ENCODE data around the gene NRIP1. TPM values are rescaled to one million over a fixed set of nuclear protein-coding genes. Genes with fewer than 3 reads are reported as not detected.

Gene NRIP1
- total and polyA plus RNA-seq, 2 donors = 22.5 to 46.7 TPM

DNA sequence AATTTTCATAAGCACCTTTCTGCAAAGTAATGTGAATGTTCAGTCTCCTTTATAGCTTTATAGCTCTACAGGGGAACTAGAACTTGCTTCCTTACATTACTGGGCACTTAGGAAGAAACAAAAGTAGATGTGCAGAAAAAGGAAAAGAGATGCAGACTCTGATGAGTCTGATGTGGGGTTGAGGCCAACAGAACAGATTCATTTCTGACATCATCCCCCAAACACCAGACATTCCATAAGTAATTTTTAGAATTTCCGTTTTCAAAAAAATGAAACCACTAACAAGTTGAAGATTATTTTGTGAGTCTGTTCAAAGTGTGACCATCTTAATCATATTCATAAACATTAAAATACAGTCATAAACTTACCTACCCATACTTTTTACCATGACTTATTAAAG is 96.0 kb downstream of the NRIP1 start:
- Histone ChIP-seq H3K4me1 (ENCODE audit: control insufficient read depth in 2 of 2, insufficient read depth in 2 of 2, low read length in 2 of 2) (no peaks in the 10 kb centered on the region), H3K4me3 (ENCODE audit: low read length in 2 of 2) (no peak overlapping the region), H3K27ac (ENCODE audit: low read depth in 1 of 2, low read length in 1 of 2) (no peak overlapping the region), H3K27me3 (ENCODE audit: control insufficient read depth in 2 of 2, insufficient read depth in 1 of 2, low read length in 1 of 2) (no peaks in the 10 kb centered on the region), H3K36me3 (ENCODE audit: control insufficient read depth in 2 of 2, insufficient read depth in 2 of 2, low read length in 1 of 2) (peaks cover 18 to 34% of the 10 kb centered on the region in 2 donors), H3K9me3 (ENCODE audit: control insufficient read depth in 2 of 2, insufficient read depth in 1 of 2, low read length in 1 of 2) (no peaks in the 10 kb centered on the region)
- DNase-seq (ENCODE audit: low read depth in 6 of 9, low spot score in 9 of 9) = no peak
- 89% methylated on average over 1 of the region's 1 CpG for WGBS

DNA sequence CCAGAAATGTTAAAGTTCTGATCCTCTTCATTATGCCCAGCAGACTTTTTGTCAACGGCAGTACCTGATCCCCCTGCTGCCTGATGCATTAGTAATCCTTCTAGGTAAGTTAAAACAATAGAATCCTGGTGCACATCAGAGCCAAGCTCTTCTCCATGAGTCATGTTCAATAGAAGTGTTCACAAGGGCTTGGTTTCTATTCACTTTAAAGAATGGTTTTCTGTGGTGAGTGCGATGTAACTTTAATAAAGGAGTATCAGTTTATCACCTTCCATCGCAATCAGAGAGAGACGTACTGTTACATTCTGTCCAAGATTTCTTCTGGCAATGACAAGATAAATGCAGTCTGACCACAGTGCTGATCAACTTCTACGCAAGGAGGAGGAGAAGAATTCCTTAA is 96.8 kb downstream of the NRIP1 start:
- H3K9me3 ChIP-seq (ENCODE audit: control insufficient read depth in 2 of 2, insufficient read depth in 1 of 2, low read length in 1 of 2) = no peaks in the 10 kb centered on the region
- no peaks in the 10 kb centered on the region for H3K4me1 ChIP-seq (ENCODE audit: control insufficient read depth in 2 of 2, insufficient read depth in 2 of 2, low read length in 2 of 2)
- H3K4me3 ChIP-seq (ENCODE audit: low read length in 2 of 2) = no peak overlapping the region
- no peak overlapping the region for H3K27ac ChIP-seq (ENCODE audit: low read depth in 1 of 2, low read length in 1 of 2)
- 96% methylated on average over 5 of the region's 5 CpGs for WGBS
- H3K36me3 ChIP-seq (ENCODE audit: control insufficient read depth in 2 of 2, insufficient read depth in 2 of 2, low read length in 1 of 2) = peaks cover 18 to 35% of the 10 kb centered on the region in 2 donors
- H3K27me3 ChIP-seq (ENCODE audit: control insufficient read depth in 2 of 2, insufficient read depth in 1 of 2, low read length in 1 of 2) = no peaks in the 10 kb centered on the region
- DNase-seq (ENCODE audit: low read depth in 6 of 9, low spot score in 9 of 9) = no peak

DNA sequence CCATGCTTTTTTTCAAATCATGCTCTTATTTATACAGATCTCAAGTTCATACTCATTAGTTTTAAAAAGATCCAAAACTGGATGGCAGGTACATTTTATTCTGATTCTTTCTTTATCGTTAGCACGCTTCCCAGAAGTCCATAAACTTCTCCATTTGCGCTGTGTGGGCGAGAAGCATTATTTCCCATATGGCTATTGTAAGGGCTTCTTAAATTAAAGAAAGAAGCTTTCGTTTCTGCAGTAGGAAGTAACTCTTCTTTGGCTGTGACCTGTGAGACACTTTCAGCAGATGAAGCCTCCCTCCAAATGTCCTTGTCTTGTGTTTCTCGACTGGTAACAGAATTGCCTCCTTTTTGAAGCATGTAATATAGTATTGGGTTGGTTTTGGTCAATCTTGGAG is 100.2 kb downstream of the NRIP1 start:
- 96% methylated on average over 6 of the region's 6 CpGs for WGBS
- Histone ChIP-seq H3K27ac (ENCODE audit: low read depth in 1 of 2, low read length in 1 of 2) (no peak overlapping the region), H3K9me3 (ENCODE audit: control insufficient read depth in 2 of 2, insufficient read depth in 1 of 2, low read length in 1 of 2) (no peaks in the 10 kb centered on the region), H3K4me3 (ENCODE audit: low read length in 2 of 2) (no peak overlapping the region), H3K4me1 (ENCODE audit: control insufficient read depth in 2 of 2, insufficient read depth in 2 of 2, low read length in 2 of 2) (no peaks in the 10 kb centered on the region), H3K27me3 (ENCODE audit: control insufficient read depth in 2 of 2, insufficient read depth in 1 of 2, low read length in 1 of 2) (no peaks in the 10 kb centered on the region), H3K36me3 (ENCODE audit: control insufficient read depth in 2 of 2, insufficient read depth in 2 of 2, low read length in 1 of 2) (peaks cover 18 to 37% of the 10 kb centered on the region in 2 donors)
- DNase-seq (ENCODE audit: low read depth in 6 of 9, low spot score in 9 of 9) = no peak

DNA sequence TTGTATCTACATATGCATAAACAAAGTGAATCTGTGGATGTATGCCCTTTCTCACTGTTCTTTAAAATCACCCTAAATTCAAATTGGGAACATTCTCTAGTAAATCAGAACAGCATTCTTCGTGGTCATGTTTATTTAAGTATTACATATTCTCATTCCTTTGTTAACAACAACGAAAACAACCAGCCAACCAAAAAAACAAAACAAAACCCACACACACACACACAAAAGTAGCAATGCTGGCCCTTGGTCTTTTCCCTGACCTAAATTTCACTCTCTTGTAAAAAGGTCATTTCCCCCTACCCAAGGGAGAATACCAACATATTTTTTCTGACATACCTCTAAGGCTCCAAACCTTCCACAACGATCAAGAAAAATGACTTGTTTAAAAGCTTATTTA is 102.6 kb downstream of the NRIP1 start:
- Histone ChIP-seq H3K36me3 (ENCODE audit: control insufficient read depth in 2 of 2, insufficient read depth in 2 of 2, low read length in 1 of 2) (peaks cover 8 to 26% of the 10 kb centered on the region in 2 donors), H3K9me3 (ENCODE audit: control insufficient read depth in 2 of 2, insufficient read depth in 1 of 2, low read length in 1 of 2) (no peaks in the 10 kb centered on the region), H3K27ac (ENCODE audit: low read depth in 1 of 2, low read length in 1 of 2) (no peak overlapping the region), H3K4me1 (ENCODE audit: control insufficient read depth in 2 of 2, insufficient read depth in 2 of 2, low read length in 2 of 2) (no peaks in the 10 kb centered on the region), H3K4me3 (ENCODE audit: low read length in 2 of 2) (no peak overlapping the region), H3K27me3 (ENCODE audit: control insufficient read depth in 2 of 2, insufficient read depth in 1 of 2, low read length in 1 of 2) (no peaks in the 10 kb centered on the region)
- DNase-seq (ENCODE audit: low read depth in 6 of 9, low spot score in 9 of 9) = no peak
- WGBS = 95% methylated on average over 3 of the region's 3 CpGs

DNA sequence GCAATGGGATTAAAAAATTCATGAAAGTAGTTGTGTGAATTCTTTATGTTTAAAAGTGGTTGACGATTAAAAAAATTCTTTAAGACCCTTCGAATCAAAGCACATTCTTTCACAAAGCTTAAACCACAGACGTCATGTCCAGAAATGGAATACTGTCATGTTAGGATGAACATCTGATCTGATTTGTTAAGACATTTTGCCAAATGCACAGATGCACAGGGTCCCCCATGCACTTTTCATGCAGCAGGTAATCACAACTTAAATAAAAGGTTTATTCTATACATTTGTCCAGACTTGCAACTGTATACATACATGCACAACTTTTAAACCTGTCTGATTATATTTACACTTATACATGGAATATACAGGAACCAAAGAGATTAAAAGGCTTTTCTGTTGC is 103.3 kb downstream of the NRIP1 start:
- Histone ChIP-seq H3K4me3 (ENCODE audit: low read length in 2 of 2) (no peak overlapping the region), H3K9me3 (ENCODE audit: control insufficient read depth in 2 of 2, insufficient read depth in 1 of 2, low read length in 1 of 2) (no peaks in the 10 kb centered on the region), H3K36me3 (ENCODE audit: control insufficient read depth in 2 of 2, insufficient read depth in 2 of 2, low read length in 1 of 2) (peaks cover 6 to 19% of the 10 kb centered on the region in 2 donors), H3K27me3 (ENCODE audit: control insufficient read depth in 2 of 2, insufficient read depth in 1 of 2, low read length in 1 of 2) (no peaks in the 10 kb centered on the region), H3K4me1 (ENCODE audit: control insufficient read depth in 2 of 2, insufficient read depth in 2 of 2, low read length in 2 of 2) (no peaks in the 10 kb centered on the region), H3K27ac (ENCODE audit: low read depth in 1 of 2, low read length in 1 of 2) (no peak overlapping the region)
- DNase-seq (ENCODE audit: low read depth in 6 of 9, low spot score in 9 of 9) = no peak
- 98% methylated on average over 3 of the region's 3 CpGs for WGBS

DNA sequence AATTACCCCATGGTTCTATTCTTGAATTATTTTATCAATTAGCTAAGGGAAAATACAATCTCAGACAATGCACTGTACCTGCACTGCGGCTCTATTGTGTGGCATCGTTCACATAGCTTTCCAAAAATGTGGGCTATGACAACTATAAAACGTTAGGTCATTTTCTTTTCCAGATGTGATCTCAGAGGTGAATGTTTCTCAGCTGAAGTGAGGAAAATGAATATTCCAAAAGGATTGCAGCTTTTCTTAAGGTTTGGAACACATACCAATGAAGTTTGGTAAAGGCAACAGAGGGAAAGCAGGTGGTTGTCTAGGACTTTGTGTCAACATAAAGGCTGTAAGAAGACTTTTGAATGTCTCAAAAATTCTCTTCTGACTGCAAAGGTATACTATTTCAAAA is 105.5 kb downstream of the NRIP1 start:
- 84% methylated on average over 3 of the region's 3 CpGs for WGBS
- Histone ChIP-seq H3K27ac (ENCODE audit: low read depth in 1 of 2, low read length in 1 of 2) (no peak overlapping the region), H3K9me3 (ENCODE audit: control insufficient read depth in 2 of 2, insufficient read depth in 1 of 2, low read length in 1 of 2) (no peaks in the 10 kb centered on the region), H3K27me3 (ENCODE audit: control insufficient read depth in 2 of 2, insufficient read depth in 1 of 2, low read length in 1 of 2) (no peaks in the 10 kb centered on the region), H3K4me3 (ENCODE audit: low read length in 2 of 2) (no peak overlapping the region), H3K36me3 (ENCODE audit: control insufficient read depth in 2 of 2, insufficient read depth in 2 of 2, low read length in 1 of 2) (peaks cover 0 to 2% of the 10 kb centered on the region in 2 donors), H3K4me1 (ENCODE audit: control insufficient read depth in 2 of 2, insufficient read depth in 2 of 2, low read length in 2 of 2) (no peaks in the 10 kb centered on the region)
- DNase-seq (ENCODE audit: low read depth in 6 of 9, low spot score in 9 of 9) = no peak

DNA sequence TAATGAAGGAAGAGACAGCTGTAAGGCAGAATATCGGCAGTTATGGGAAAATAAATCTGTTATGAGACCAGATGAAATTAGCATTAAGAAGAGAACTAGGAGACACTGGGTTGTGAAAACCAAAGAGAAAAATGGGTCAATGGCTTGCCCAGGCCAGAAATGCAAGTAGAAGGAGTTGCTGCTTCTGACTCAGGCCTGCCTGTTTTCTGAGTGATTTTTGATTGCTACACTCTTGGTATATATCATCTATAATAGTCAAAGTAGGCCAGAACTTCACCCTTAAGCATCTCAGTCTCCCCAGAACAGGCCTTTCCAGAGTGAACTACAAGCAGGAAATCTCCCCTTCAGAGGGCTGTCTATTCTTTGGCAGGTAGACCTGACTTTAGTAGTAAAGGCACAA is 107.0 kb downstream of the NRIP1 start:
- no peaks in the 10 kb centered on the region for H3K36me3 ChIP-seq (ENCODE audit: control insufficient read depth in 2 of 2, insufficient read depth in 2 of 2, low read length in 1 of 2)
- H3K4me1 ChIP-seq (ENCODE audit: control insufficient read depth in 2 of 2, insufficient read depth in 2 of 2, low read length in 2 of 2) = no peaks in the 10 kb centered on the region
- no peak overlapping the region for H3K4me3 ChIP-seq (ENCODE audit: low read length in 2 of 2)
- DNase-seq (ENCODE audit: low read depth in 6 of 9, low spot score in 9 of 9) = no peak
- no peaks in the 10 kb centered on the region for H3K9me3 ChIP-seq (ENCODE audit: control insufficient read depth in 2 of 2, insufficient read depth in 1 of 2, low read length in 1 of 2)
- H3K27ac ChIP-seq (ENCODE audit: low read depth in 1 of 2, low read length in 1 of 2) = no peak overlapping the region
- WGBS = 98% methylated on average over 1 of the region's 1 CpG
- no peaks in the 10 kb centered on the region for H3K27me3 ChIP-seq (ENCODE audit: control insufficient read depth in 2 of 2, insufficient read depth in 1 of 2, low read length in 1 of 2)

DNA sequence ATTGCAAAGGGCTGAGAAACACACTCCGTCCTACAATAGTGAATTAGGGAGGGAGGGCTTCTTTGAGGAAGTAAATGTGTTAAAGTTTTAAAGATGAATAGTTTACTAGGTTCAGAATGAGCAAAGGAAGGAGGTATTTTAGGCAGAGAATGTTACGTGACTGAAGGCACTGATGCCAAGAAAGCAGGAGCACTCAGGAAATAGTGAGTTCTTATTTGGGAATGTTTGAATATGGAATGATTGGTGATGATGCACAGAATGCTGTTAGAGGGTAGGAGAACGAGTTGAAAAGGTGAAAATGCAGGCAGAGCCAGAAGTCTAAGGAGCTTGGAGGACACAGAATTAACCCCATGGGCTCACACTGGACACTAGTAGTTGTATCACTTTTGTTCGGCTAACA is 108.0 kb downstream of the NRIP1 start:
- DNase-seq (ENCODE audit: low read depth in 6 of 9, low spot score in 9 of 9) = no peak
- no peaks in the 10 kb centered on the region for H3K27me3 ChIP-seq (ENCODE audit: control insufficient read depth in 2 of 2, insufficient read depth in 1 of 2, low read length in 1 of 2)
- no peaks in the 10 kb centered on the region for H3K9me3 ChIP-seq (ENCODE audit: control insufficient read depth in 2 of 2, insufficient read depth in 1 of 2, low read length in 1 of 2)
- H3K4me3 ChIP-seq (ENCODE audit: low read length in 2 of 2) = no peak overlapping the region
- H3K4me1 ChIP-seq (ENCODE audit: control insufficient read depth in 2 of 2, insufficient read depth in 2 of 2, low read length in 2 of 2) = no peaks in the 10 kb centered on the region
- no peaks in the 10 kb centered on the region for H3K36me3 ChIP-seq (ENCODE audit: control insufficient read depth in 2 of 2, insufficient read depth in 2 of 2, low read length in 1 of 2)
- 96% methylated on average over 4 of the region's 4 CpGs for WGBS
- no peak overlapping the region for H3K27ac ChIP-seq (ENCODE audit: low read depth in 1 of 2, low read length in 1 of 2)

DNA sequence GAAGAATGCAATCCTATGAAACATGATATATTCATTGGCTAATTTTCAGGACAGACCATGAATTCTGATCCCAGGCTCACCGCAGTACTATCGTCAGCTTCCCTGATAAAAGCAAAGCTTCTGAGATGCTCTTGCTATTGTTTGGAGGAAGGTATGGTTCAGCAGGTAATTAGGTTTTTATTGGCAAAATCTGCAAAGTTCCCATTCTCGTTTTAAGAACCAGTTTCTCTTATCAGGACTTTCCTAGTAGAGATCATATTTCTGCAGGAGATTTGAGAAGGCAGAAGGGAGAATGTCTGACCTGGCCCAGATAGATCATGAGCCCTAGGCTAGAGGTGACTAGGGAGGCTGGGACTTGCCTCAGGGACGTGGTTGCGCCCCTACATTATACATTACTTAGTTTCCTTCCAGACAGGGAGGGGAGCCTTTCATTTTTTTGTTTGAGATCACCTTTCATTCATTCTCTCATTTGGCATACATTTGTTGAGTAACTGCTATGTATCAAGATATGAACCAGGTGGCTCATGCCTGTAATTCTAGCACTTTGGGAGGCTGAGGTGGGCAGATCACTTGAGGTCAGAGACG is 108.8 kb downstream of the NRIP1 start:
- no peaks in the 10 kb centered on the region for H3K9me3 ChIP-seq (ENCODE audit: control insufficient read depth in 2 of 2, insufficient read depth in 1 of 2, low read length in 1 of 2)
- no peak overlapping the region for H3K27ac ChIP-seq (ENCODE audit: low read depth in 1 of 2, low read length in 1 of 2)
- H3K4me3 ChIP-seq (ENCODE audit: low read length in 2 of 2) = no peak overlapping the region
- DNase-seq (ENCODE audit: low read depth in 6 of 9, low spot score in 9 of 9) = no peak
- H3K36me3 ChIP-seq (ENCODE audit: control insufficient read depth in 2 of 2, insufficient read depth in 2 of 2, low read length in 1 of 2) = no peaks in the 10 kb centered on the region
- 94% methylated on average over 6 of the region's 6 CpGs for WGBS
- H3K27me3 ChIP-seq (ENCODE audit: control insufficient read depth in 2 of 2, insufficient read depth in 1 of 2, low read length in 1 of 2) = no peaks in the 10 kb centered on the region
- H3K4me1 ChIP-seq (ENCODE audit: control insufficient read depth in 2 of 2, insufficient read depth in 2 of 2, low read length in 2 of 2) = no peaks in the 10 kb centered on the region

DNA sequence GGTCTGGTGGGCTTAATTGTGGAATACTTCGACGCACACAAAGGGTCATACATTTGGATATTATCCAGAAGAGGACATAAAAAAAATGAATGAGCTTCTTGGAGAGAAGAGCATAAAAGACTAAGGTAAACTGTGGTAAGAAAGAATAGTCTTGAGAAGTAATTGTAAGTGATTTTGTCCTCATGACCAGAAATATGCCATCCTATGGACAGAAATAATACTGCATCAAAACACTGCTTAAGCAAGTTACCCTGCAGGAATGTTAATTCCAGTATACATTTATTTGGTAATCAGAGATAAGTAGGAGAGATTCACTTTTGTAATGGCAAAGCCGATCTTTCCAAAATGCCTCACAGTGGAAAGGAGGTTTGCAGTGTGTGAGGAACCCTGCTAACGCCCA is 111.9 kb downstream of the NRIP1 start:
- no peaks in the 10 kb centered on the region for H3K36me3 ChIP-seq (ENCODE audit: control insufficient read depth in 2 of 2, insufficient read depth in 2 of 2, low read length in 1 of 2)
- DNase-seq (ENCODE audit: low read depth in 6 of 9, low spot score in 9 of 9) = no peak
- 98% methylated on average over 4 of the region's 4 CpGs for WGBS
- H3K4me1 ChIP-seq (ENCODE audit: control insufficient read depth in 2 of 2, insufficient read depth in 2 of 2, low read length in 2 of 2) = no peaks in the 10 kb centered on the region
- no peak overlapping the region for H3K27ac ChIP-seq (ENCODE audit: low read depth in 1 of 2, low read length in 1 of 2)
- H3K4me3 ChIP-seq (ENCODE audit: low read length in 2 of 2) = no peak overlapping the region
- no peaks in the 10 kb centered on the region for H3K27me3 ChIP-seq (ENCODE audit: control insufficient read depth in 2 of 2, insufficient read depth in 1 of 2, low read length in 1 of 2)
- H3K9me3 ChIP-seq (ENCODE audit: control insufficient read depth in 2 of 2, insufficient read depth in 1 of 2, low read length in 1 of 2) = no peaks in the 10 kb centered on the region
